Common myeloid progenitor, CD34-positive (primary cell): ENCODE data around the gene HMGB2.

Experiments
- CTCF ChIA-PET: fragments of 350-600 bp; sonication (Branson Sonifier 250); formaldehyde crosslinking; loops from one replicate; lab custom pipeline; 2021; ENCODE audit warnings: antibody characterized with exemption; lab: Charles Lee
- POLR2A ChIA-PET: fragments of 350-600 bp; sonication (Branson Sonifier 250); formaldehyde crosslinking; loops from one replicate; lab custom pipeline; 2021; ENCODE audit warnings: antibody characterized with exemption; lab: Charles Lee
- DNase-seq, 3 donors: peaks; one replicate each; pipeline versions ENCODE4 v3.0.0 to v3.0.0-alpha.2; 2013
- H3K27ac ChIP-seq, 2 experiments: 1 replicate in 1 of 2; 2 replicates in 1 of 2; pipeline ENCODE4 v1.7.0; 2013; ENCODE audit warnings: inconsistent platforms in 2 of 2, low read length in 2 of 2, mild to moderate bottlenecking in 2 of 2, low read depth in 1 of 2, moderate library complexity in 1 of 2; ENCODE audit not compliant: severe bottlenecking in 2 of 2, insufficient read depth in 1 of 2, poor library complexity in 1 of 2
- H3K27me3 ChIP-seq, 5 experiments: replicated peaks in 2 of 5; 1 replicate in 3 of 5; 2 replicates in 2 of 5; pipeline versions ENCODE4 v1.6.1 to v1.7.0; 2013; ENCODE audit warnings: low read length in 4 of 5, mild to moderate bottlenecking in 2 of 5, moderate library complexity in 2 of 5, inconsistent platforms in 1 of 5; ENCODE audit not compliant: insufficient read depth in 5 of 5, control insufficient read depth in 4 of 5
- H3K36me3 ChIP-seq, 4 experiments: 1 replicate in 2 of 4; 2 replicates in 2 of 4; pipeline versions ENCODE4 v1.6.1 to v1.7.0; 2013; ENCODE audit warnings: low read length in 3 of 4, control low read depth in 1 of 4, mild to moderate bottlenecking in 1 of 4; ENCODE audit not compliant: control insufficient read depth in 4 of 4, insufficient read depth in 4 of 4
- H3K4me1 ChIP-seq, 4 experiments: 1 replicate in 3 of 4; 2 replicates in 1 of 4; pipeline versions ENCODE4 v1.6.1 to v1.7.1; 2013; ENCODE audit warnings: low read length in 3 of 4, mild to moderate bottlenecking in 3 of 4, control low read depth in 1 of 4, inconsistent platforms in 1 of 4, moderate library complexity in 1 of 4; ENCODE audit not compliant: control insufficient read depth in 4 of 4, insufficient read depth in 4 of 4; ENCODE audit errors: control extremely low read depth in 1 of 4
- H3K4me3 ChIP-seq, 7 experiments: 1 replicate in 4 of 7; 2 replicates in 3 of 7; pipeline versions ENCODE4 v1.5.1 to v1.7.0; 2013; ENCODE audit warnings: mild to moderate bottlenecking in 7 of 7, low read length in 6 of 7, moderate library complexity in 6 of 7, inconsistent platforms in 2 of 7, low read depth in 2 of 7, control low read depth in 1 of 7; ENCODE audit not compliant: insufficient read depth in 4 of 7, control insufficient read depth in 1 of 7; ENCODE audit errors: extremely low read depth in 1 of 7
- H3K9me3 ChIP-seq, 5 experiments: 1 replicate in 4 of 5; 2 replicates in 1 of 5; pipeline versions ENCODE4 v1.6.1 to v1.7.1; 2013; ENCODE audit warnings: low read length in 4 of 5, mild to moderate bottlenecking in 2 of 5, inconsistent platforms in 1 of 5, low read depth in 1 of 5, moderate library complexity in 1 of 5; ENCODE audit not compliant: control insufficient read depth in 4 of 5, insufficient read depth in 2 of 5; ENCODE audit errors: control extremely low read depth in 1 of 5
- WGBS: methylation state at CpG from one replicate; pipeline ENCODE4 v1.1.5; 2013; ENCODE audit not compliant: insufficient coverage; 5-methylcytosine and 5-hydroxymethylcytosine counted together

The HMGB2 gene

DNA sequence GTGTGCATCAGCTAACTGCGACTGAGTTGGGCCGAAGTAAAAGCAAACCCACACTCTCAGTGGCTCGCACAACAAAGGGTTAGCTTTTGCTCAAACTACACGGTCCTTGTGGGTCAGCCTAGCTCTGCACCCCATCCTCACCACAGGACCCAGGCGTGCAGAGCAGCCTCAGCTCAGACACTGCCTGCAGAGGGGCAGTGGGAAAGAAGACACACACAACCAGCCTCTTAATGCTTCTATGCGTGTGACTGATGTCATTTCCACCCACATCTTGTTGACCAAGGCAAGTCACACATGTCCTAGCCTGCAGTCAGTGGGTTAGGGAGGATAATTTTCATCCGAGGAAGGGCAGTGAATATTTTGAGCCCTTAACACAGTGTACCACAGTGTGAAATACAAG is 40.5 kb downstream of the HMGB2 start:
- H3K36me3 ChIP-seq: peaks cover 3 to 35% (median 31%) of the 10 kb centered on the region in 4 experiments
- ChIA-PET POLR2A (no interaction called here), CTCF (interaction anchor here (3.1 kb wide), 1 partner anchor 8 kb away, joined by 26 read pairs; no protein-coding TSS in a partner anchor)
- peaks cover 0 to 7% (median 2%) of the 10 kb centered on the region in 5 experiments for H3K9me3 ChIP-seq
- H3K27ac ChIP-seq: no peak overlapping the region
- WGBS: 93% methylated on average over 4 of the region's 7 CpGs
- no peak for DNase-seq
- no peaks in the 10 kb centered on the region for H3K27me3 ChIP-seq
- H3K4me1 ChIP-seq: peaks cover 0 to 4% (median 0%) of the 10 kb centered on the region in 4 experiments
- no peak overlapping the region for H3K4me3 ChIP-seq

DNA sequence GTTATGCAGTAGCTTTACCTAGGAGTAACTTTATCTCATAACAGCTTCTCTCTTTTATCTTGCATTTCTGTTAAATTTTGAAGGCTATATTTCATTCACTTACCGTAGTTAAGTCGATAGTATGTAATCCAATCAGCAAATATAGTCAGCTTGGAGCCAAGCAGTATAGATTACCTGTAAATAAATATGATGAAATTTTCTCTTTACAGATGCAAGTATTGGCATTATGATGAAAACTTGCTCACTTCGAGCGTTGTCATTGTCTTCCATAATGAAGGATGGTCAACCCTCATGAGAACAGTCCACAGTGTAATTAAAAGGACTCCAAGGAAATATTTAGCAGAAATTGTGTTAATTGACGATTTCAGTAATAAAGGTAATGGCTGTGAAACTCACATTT is 42.3 kb downstream of the HMGB2 start:
- POLR2A ChIA-PET: no interaction called here

DNA sequence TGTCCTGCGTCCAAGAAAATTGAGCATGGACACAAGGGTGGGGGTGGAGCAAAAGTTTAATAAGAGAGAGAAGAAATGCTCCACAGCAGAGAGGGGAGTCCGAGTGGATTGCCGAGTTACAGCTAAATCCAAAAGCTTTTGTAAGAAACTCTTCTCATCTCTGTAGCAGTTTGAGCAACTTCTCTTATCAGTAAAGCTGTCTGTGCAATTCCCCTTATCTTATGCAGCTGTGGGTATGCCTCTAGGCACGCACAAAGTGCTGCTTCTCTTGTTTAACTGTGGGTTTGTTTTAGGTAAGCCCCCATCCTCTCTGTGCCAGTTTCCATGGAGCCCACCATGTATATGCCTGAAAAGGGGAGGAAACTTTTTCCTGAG is 44.8 kb downstream of the HMGB2 start:
- POLR2A ChIA-PET: interaction anchor here (0.9 kb wide), 1 partner anchor 24 kb away, joined by 4 read pairs; no protein-coding TSS in a partner anchor
- Histone ChIP-seq H3K36me3 (peaks cover 5 to 35% (median 17%) of the 10 kb centered on the region in 4 experiments), H3K4me1 (peaks cover 0 to 5% (median 0%) of the 10 kb centered on the region in 4 experiments), H3K27me3 (no peaks in the 10 kb centered on the region), H3K4me3 (peak overlapping the region in 4 of 7 experiments; percentile 21 to 63 (median 50)), H3K27ac (peak overlapping the region; percentile 73 to 89), H3K9me3 (peaks cover 3 to 41% (median 22%) of the 10 kb centered on the region in 5 experiments)
- CTCF ChIA-PET: interaction anchor here (0.6 to 5.9 kb wide), 4 partner anchors 12 to 1670 kb away, joined by 3 to 37 read pairs (median 10); no protein-coding TSS in a partner anchor
- WGBS: 79% methylated on average over 3 of the region's 4 CpGs
- DNase-seq: peak; percentile 48 to 84 (median 70)

More for the DNA sequence above, 42.3 kb downstream of the HMGB2 start:
- no peak overlapping the region for H3K4me3 ChIP-seq
- DNase-seq: no peak
- CTCF ChIA-PET: interaction anchor here (1.0 to 3.1 kb wide), 9 partner anchors 10 to 279 kb away, joined by 3 to 26 read pairs (median 4); no protein-coding TSS in a partner anchor
- H3K27me3 ChIP-seq: no peaks in the 10 kb centered on the region
- 100% methylated on average over 2 of the region's 5 CpGs for whole genome bisulfite sequencing
- H3K27ac ChIP-seq: no peak overlapping the region
- H3K4me1 ChIP-seq: peaks cover 0 to 5% (median 0%) of the 10 kb centered on the region in 4 experiments
- peaks cover 6 to 29% (median 21%) of the 10 kb centered on the region in 4 experiments for H3K36me3 ChIP-seq
- peaks cover 0 to 17% (median 10%) of the 10 kb centered on the region in 5 experiments for H3K9me3 ChIP-seq

DNA sequence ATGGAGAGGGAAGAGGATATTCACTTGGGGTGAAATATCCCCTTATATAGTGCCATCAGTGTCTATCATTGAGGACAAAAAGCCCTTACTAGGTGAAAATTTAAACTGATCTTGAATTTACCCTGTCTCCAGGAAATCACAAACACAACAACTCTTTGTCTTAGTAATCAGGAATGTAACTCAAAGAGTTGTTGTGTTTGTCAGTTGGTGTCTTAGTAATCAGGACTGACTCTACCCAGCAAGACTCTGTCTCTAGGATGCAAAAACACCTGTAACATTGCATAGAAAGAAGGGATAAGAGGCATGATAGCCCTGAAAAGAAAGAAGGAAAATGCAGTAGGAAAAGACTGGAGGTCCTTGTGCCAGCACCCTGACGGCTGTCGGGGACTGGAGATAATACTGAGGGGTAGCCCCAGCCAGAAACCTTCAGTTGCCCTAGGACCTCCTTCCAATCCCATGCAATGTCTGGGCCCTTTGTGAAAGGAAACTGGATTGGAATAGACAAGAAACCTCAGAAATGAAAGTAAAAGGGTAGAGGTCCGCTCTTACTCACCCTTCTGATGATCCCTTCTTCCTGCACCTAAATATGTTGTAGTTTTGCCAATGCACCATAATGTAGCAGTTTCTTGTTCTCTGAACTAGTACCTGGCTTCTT is 45.3 kb downstream of the HMGB2 start:
- CTCF ChIA-PET: interaction anchor here (1.3 to 5.9 kb wide), 4 partner anchors 12 to 119 kb away, joined by 4 to 37 read pairs (median 10); no protein-coding TSS in a partner anchor
- Histone ChIP-seq H3K9me3 (peaks cover 5 to 44% (median 22%) of the 10 kb centered on the region in 5 experiments), H3K4me3 (peak overlapping the region in 4 of 7 experiments; percentile 21 to 63 (median 50)), H3K4me1 (peaks cover 0 to 5% (median 0%) of the 10 kb centered on the region in 4 experiments), H3K27ac (peak overlapping the region; percentile 73 to 89), H3K27me3 (no peaks in the 10 kb centered on the region), H3K36me3 (peaks cover 5 to 34% (median 17%) of the 10 kb centered on the region in 4 experiments)
- DNase-seq: peak in 2 of 3 donors; percentile 20 to 41
- 100% methylated on average over 3 of the region's 3 CpGs for WGBS
- POLR2A ChIA-PET: interaction anchor here (0.9 kb wide), 1 partner anchor 24 kb away, joined by 4 read pairs; no protein-coding TSS in a partner anchor

DNA sequence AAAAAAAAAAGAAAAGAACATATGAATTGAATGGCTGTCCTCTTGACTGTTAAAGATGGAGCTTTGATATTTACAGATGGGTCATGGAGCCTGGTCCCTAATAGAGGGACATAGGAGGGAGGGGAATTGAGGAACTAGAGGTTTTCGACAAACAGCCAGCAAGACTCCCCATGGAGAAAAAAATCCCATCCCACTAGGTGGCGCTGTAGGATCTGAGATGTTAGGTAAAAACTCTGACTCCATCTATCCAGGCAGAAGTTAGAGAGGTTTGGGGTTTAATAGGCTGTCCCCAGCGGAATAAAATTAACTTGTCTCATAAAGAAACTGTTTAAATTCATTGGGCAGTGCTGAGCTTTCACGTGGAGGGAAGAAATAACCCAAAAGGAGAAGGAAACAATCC is 45.9 kb downstream of the HMGB2 start:
- Histone ChIP-seq H3K27ac (peak overlapping the region; percentile 73 to 89), H3K27me3 (no peaks in the 10 kb centered on the region), H3K9me3 (peaks cover 5 to 44% (median 22%) of the 10 kb centered on the region in 5 experiments), H3K4me1 (peaks cover 0 to 5% (median 0%) of the 10 kb centered on the region in 4 experiments), H3K4me3 (peak overlapping the region in 2 of 7 experiments; percentile 21 to 63), H3K36me3 (peaks cover 5 to 29% (median 12%) of the 10 kb centered on the region in 4 experiments)
- ChIA-PET CTCF (interaction anchor here (0.5 to 5.9 kb wide), 6 partner anchors 12 to 118 kb away, joined by 3 to 37 read pairs (median 4); no protein-coding TSS in a partner anchor), POLR2A (no interaction called here)
- WGBS: no CpG with 5 or more reads among the region's 4 CpGs
- peak; percentile 65 to 83 (median 81) for DNase-seq

DNA sequence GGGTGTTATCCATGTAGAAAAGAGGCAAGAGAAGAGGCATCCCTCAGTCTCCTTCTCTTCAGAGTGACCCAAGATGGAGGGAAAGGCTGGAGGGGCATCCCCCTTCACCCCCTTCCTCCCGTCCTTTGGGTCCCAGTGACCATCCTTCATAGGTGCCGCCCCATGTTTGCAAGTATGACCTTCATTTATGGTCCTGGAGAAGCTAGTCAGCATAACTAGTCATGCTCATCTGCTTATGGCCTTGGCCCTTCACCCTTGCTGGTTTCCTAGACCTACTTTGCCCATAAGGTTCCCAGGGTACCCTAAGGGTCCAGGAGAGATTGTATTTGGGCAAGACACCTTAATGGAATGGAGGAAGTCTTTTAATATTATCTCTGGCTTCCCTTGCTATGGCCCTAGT is 46.7 kb downstream of the HMGB2 start:
- Histone ChIP-seq H3K27ac (no peak overlapping the region), H3K9me3 (peaks cover 5 to 50% (median 23%) of the 10 kb centered on the region in 5 experiments), H3K27me3 (no peaks in the 10 kb centered on the region), H3K4me3 (no peak overlapping the region), H3K36me3 (peaks cover 5 to 34% (median 12%) of the 10 kb centered on the region in 4 experiments), H3K4me1 (peaks cover 0 to 9% (median 0%) of the 10 kb centered on the region in 4 experiments)
- ChIA-PET POLR2A (no interaction called here), CTCF (interaction anchor here (0.5 to 5.9 kb wide), 7 partner anchors 14 to 264 kb away, joined by 3 to 37 read pairs (median 3); no protein-coding TSS in a partner anchor)
- 93% methylated on average over 2 of the region's 2 CpGs for WGBS
- DNase-seq: no peak
